ENCODE results near the gene GPX6.
"Not testable (repeated sequence)": the region's sequence is repeated elsewhere in the genome, so short reads cannot be mapped to it uniquely, and the experiment has no call there.

The GPX6 gene

GRCh38 chr6:28525496-28526039 lies 10.0 kb upstream of the GPX6 start, which contains the start of gene GPX5:
Gene GPX5, plus strand, starts transcription at chr6:28525881. Its CDS starts 133 bp downstream, at chr6:28526014.
- no peak for DNase-seq (ENCODE audit: low read depth)

- DNase-seq (ENCODE audit: low read depth): no peak
Measured at GRCh38 chr6:28523241-28523622, 7.6 kb upstream of the GPX6 start.

DNA sequence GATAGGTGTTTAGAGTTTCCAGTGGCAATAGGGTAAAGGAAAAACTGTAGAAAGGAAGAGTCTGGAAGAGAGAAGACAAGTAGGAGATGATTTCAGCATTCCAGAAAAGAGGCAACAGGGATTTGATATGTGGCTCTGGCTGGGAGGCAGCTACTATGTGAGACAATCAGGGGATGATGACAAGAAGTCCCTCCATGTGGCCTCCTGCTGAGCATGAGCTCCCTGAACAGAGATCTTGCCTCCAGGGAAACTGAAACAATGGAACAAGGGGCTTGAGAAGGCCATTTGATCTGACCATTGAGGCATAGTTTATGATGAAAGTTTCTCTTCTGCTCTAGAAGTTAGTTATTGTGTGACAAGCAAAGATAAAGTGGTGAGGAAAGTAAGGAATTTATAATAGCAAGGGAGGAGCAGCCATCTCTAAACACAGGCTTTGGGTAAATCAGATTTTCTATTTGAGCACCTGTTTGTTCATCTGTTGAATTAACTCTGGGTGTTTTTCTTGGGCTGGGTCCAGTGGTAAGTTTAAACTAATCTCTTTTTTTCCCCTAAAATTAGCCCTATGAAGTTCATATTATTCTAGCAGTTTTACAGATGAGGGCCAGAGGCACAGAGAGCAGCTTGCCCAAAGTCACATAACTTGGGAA lies 7.1 kb upstream of the GPX6 start:
- DNase-seq (ENCODE audit: low read depth): no peak

GRCh38 chr6:28517964-28518363 lies 2.4 kb upstream of the GPX6 start:
- DNase-seq (ENCODE audit: low read depth): no peak

GRCh38 chr6:28512387-28512786 lies 3.2 kb downstream of the GPX6 start:
- DNase-seq (ENCODE audit: low read depth): not testable (repeated sequence)

- DNase-seq (ENCODE audit: low read depth): no peak
Measured at GRCh38 chr6:28511628-28512300, 3.8 kb downstream of the GPX6 start.

- DNase-seq (ENCODE audit: low read depth): no peak
Measured at GRCh38 chr6:28506807-28507475, 8.7 kb downstream of the GPX6 start.

- DNase-seq (ENCODE audit: low read depth): no peak
Measured at GRCh38 chr6:28505733-28506132, 9.9 kb downstream of the GPX6 start.

DNA sequence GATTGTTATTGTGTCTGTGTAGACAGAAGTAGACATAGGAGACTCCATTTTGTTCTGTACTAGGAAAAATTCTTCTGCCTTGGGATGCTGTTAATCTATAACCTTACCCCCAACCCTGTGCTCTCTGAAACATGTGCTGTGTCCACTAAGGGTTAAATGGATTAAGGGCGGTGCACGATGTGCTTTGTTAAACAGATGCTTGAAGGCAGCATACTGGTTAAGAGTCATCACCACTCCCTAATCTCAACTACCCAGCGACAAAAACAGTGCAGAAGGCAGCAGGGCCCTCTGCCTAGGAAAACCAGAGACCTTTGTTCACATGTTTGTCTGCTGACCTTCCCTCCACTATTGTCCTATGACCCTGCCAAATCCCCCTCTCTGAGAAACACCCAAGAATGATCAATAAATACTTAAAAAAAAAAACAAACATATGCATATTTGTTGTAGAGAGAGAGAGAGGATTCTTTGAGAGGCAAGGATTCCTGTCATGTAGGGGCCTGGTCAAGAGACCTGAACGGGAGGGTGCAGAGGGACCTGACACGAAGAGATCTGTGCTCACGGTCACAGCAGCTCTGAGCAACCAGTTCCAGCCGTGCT lies 12.8 kb downstream of the GPX6 start:
- DNase-seq (ENCODE audit: low read depth): not testable (repeated sequence)

DNA sequence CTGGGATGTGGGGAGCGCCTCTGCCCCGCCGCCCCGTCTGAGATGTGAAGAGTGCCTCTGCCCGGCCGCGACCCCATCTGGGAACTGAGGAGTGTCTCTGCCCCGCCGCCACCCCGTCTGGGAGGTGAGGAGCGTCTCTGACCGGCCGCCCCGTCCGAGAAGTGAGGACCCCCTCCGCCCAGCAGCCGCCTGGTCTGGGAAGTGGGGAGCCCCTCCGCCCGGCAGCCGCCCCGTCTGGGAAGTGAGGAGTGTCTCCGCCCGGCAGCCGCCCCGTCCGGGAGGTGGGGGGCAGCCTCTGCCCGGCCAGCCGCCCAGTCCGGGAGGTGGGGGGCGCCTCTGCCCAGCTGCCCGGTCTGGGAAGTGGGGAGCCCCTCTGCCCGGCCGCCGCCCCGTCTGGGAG lies 13.5 kb downstream of the GPX6 start:
- not testable (repeated sequence) for DNase-seq (ENCODE audit: low read depth)

DNA sequence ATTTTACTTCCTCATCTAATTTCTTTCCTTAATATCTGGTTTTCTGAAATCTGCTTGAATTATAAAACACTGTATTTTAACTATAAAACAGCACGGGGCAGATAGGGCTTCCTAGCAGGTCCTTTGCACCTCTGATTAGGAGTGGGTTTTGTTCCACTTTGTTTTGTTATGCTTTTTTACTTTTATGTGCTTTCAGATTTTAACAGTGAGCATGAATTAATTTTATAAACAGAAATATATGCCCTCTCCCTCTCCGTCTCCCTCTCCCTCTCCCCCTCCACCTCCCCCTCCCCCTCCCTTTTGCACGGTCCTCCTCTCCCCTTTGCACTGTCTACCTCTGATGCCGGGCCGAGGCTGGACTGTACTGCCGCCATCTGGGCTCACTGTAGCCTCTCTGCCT lies 14.3 kb downstream of the GPX6 start:
- DNase-seq (ENCODE audit: low read depth): no peak

DNA sequence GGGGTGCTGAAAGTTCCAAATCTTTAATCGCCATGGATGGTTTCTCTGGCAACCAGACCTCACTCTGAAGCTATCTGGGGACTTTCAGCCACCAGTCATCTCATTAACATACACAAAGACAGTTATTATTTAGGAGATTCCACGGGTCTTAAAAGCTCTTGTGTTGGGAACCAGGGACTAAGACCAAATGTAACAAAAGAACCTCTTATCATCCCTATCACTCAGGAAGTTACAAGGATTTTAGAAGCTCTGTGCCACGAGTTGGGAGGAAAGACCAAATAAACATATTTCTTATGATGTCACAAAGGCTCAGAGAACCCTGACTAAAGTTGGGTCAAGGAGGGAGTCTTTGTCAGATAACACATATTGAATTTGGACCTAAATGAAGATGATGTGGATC lies 17.7 kb downstream of the GPX6 start:
- DNase-seq (ENCODE audit: low read depth): no peak

- DNase-seq (ENCODE audit: low read depth): no peak
Measured at GRCh38 chr6:28497306-28497705, 18.3 kb downstream of the GPX6 start.

DNA sequence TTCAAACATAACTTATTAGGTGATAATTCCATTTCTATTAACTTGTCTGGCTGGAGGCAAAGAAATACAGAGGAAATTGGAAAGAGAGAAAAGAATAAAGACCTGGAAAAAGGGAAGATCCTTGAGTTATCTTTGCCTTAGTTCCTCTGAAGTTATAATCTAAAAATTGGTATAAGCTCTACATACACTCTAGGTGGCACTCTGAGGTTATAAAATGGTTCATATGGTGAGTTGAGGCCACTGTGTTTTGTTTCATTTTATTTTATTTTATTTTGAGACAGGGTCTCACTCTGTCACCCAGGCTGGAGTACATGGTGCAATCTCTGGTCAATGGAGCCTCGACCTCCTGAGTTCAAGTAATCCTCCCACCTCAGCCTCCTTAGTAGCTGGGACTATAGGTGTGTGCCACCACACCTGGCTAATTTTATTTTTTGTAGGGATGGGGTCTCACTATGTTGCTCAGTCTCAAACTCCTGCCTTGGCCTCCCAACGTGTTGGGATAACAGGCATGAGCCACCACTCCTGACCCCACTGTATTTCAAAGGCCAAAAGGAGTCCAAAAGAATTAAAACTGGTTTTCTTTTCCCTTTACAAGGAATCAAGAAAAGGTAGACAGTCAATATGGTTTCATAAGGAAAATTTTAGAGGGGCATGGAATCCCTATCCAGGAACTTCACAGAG lies 19.4 kb downstream of the GPX6 start:
- DNase-seq (ENCODE audit: low read depth): no peak

DNA sequence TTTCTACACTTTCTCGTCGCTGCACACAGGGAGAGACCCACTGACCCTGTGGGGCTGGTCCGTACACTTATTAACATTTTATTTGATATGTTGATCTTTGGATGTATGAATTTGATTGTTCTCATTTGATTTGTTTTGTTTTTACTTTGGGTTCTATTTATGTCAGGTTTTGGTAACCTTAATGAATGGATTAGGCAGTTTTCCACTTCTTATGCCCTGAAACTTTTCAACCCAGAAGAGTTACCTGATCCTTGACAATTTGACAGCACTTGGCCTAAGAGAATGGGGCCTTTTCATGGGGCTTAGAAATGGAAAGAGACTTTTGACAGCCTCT lies 23.6 kb downstream of the GPX6 start:
- no peak for DNase-seq (ENCODE audit: low read depth)

DNA sequence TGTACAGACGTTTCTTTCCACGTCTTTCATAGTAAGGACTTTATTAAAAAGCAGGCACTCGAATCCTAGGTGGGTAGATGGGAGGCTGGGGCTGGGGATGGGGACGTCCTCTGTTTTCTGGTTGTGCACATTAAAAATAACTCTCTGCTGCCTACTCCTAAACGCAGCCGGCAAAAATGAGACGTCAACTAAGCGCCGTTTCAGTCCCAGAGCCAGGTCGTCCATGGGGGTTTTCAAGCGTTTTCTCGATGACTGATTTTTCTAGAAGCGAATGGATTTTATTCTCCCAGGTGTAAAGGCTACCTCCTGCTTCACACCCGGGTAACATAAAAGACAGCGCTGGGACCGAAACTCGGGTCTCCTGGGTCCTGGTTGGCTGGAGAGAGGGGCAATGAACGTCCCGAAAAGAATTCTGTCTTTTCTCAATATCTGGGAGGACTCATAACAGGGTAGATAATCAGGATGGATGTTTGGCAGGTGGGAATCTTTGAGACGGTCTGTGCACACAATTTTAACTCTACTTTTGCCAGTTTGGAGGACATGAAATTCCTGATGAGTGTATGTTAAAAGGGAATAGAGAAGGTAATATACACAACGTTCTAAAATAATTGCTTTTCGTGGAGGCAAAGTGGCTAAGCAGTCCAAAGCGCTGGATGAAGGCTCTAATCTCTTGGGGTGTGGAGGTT lies 25.2 kb downstream of the GPX6 start:
- no peak for DNase-seq (ENCODE audit: low read depth)

DNA sequence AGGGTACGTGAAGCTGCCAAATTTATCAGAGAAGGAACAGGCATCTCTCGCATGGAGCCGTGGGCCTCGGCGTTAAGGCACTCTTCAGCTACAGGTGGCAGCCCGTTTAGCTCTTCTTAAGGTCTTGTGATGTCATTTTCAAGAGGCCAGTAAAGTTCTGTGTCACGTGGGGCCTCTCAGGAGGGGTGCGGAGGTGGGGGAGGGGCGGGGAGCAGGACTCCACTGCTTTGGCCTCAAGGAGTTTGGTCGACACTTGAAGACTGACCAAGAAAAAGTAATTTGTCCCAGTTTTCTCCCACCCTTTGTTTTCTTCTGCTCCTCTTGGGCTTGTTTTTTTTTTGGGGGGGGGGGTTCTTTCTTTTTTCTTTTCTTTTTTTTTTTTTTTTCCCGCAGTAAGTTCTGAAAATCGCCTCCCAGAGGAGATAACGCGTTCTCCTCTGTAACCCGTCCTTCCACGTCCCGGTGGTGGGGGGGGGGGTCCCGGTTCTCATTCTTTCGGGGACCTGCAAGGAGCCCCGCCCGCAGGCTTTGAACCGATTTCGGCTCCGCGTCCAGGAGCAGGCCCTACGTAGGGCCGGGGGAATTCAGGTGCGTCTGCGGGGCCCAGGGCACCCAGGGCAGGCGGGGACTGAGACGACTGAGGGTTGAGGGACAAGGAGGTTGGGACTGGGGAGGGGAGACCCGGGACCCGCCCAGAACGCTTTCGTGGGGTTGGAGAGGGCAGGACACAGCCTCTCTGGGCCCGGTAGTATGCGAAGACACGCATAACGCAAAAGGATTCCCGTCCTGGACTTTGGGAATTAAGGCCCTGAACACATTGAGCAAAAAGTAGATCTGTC lies 26.0 kb downstream of the GPX6 start:
- peak; percentile 2 for DNase-seq (ENCODE audit: low read depth)

- no peak for DNase-seq (ENCODE audit: low read depth)
Measured at GRCh38 chr6:28488916-28489365, 26.7 kb downstream of the GPX6 start.

- no peak for DNase-seq (ENCODE audit: low read depth)
Measured at GRCh38 chr6:28486988-28487742, 28.4 kb downstream of the GPX6 start.

DNA sequence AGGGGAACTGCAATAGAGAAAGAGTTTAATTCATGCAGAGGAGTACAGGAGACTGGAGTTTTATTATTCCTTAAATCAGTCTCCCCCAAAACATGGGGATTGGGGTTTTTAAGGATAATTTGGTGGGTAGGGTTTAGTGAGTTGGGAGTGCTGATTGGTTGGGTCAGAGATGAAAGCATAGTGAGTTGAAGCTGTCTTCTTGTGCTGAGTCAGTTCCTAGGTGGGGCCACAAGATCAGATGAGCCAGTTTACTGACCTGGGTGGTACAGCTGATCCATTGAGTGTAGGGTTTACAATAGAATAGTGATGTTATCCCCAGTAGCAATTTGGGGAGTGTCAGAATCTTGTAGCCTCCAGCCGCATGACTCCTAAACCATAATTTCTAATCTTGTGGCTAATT lies 29.1 kb downstream of the GPX6 start:
- DNase-seq (ENCODE audit: low read depth): no peak
